AG09309 (cell line): Measurements from ENCODE around the gene EGR1.

Experiments
- DNase-seq: peaks from one replicate; pipeline ENCODE4 v3.0.0-alpha.2; 2010; ENCODE audit warnings: low read depth
- H3K4me3 ChIP-seq: 2 replicates; pipeline ENCODE4 v1.5.1; 2011; ENCODE audit warnings: mild to moderate bottlenecking, low read depth, low read length, moderate library complexity; ENCODE audit not compliant: control insufficient read depth
- TF ChIP-seq, protein P1 (sequence below): IDR thresholded peaks from 2 replicates; pipeline ENCODE4 v1.5.1; 2011; ENCODE audit warnings: mild to moderate bottlenecking, low read depth, low read length, inconsistent platforms; ENCODE audit not compliant: insufficient read depth, control insufficient read depth; ENCODE audit errors: missing control alignments

Gene EGR1

DNA sequence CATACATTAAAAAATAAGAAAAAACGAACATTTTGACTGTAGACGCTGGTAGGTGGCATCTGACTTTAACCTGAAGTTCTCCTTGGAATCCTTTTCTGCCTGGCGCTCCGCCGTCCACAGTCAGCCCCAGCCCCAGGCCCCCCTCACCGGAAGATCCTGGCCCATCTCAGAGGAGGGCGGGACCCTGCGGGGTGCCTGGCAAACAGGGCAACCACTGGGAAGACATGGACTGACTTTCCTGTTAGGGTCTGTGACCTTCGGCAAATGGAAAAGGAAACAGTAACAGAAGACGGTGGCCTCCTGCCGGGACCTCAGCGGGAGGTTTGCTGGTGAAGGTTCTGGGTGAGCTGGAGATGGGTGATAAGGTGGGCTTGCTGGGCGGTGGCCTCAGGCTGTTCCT lies 11.7 kb upstream of the EGR1 start:
- H3K4me3 ChIP-seq, result no peak overlapping the region
- TF ChIP-seq, protein P1, sequence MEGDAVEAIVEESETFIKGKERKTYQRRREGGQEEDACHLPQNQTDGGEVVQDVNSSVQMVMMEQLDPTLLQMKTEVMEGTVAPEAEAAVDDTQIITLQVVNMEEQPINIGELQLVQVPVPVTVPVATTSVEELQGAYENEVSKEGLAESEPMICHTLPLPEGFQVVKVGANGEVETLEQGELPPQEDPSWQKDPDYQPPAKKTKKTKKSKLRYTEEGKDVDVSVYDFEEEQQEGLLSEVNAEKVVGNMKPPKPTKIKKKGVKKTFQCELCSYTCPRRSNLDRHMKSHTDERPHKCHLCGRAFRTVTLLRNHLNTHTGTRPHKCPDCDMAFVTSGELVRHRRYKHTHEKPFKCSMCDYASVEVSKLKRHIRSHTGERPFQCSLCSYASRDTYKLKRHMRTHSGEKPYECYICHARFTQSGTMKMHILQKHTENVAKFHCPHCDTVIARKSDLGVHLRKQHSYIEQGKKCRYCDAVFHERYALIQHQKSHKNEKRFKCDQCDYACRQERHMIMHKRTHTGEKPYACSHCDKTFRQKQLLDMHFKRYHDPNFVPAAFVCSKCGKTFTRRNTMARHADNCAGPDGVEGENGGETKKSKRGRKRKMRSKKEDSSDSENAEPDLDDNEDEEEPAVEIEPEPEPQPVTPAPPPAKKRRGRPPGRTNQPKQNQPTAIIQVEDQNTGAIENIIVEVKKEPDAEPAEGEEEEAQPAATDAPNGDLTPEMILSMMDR, result no peak
- DNase-seq, result no peak

DNA sequence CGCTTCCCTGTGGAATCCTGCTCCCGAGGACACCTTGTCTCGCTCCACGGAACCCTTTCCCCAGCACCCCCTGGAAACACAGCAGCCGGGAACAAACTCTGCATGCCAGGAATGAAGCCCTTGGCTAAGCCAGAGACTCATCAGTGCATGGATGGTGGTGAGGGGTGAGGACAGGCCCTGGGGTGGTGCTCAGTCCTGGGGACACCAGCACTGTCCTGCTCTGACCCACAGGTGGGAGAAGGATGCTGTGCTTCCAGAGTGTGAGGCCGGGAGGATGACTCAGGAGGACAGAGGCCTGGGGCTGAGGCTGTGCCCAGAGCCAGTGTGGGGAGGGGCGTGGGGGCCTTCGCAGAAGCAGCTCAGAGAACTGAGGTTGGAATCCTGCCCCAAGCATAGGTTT lies 11.2 kb upstream of the EGR1 start:
- H3K4me3 ChIP-seq, result no peak overlapping the region
- TF ChIP-seq, protein P1, result no peak
- no peak for DNase-seq

DNA sequence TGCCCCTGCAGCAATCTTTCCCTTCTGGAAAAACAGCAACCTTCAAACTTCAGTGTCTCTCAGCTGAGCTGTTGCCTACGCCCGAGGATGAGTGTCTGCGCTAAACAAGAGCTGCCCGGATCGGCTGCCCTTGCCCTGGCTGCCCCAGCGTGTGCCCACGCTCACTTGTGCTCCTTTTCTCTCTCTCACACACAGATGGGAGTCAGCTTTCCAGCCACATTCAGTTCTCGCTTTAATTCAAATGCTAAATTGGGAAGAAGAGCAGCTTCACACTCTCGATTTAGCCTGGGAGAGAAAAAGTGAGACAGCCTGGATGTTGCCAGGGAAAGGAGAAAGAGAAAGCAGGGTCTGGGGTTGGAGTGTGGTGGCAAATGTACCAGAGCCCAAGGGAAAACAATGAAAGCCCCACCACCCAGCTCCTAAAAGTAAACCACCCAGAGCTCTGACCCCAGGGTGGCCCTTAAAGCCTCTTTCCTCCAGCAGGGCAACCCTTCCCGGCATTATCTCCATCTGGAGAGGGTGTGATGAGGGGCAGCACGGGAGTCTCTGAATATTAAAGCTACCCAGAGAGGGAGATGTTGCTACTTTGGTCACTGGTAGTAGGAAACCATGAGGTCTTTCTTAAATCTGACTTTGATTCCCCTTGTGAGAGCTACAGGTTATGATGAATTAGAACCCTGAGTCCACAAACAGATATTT lies 9.9 kb upstream of the EGR1 start:
- DNase-seq, result no peak
- H3K4me3 ChIP-seq, result no peak overlapping the region
- TF ChIP-seq, protein P1, result no peak

DNA sequence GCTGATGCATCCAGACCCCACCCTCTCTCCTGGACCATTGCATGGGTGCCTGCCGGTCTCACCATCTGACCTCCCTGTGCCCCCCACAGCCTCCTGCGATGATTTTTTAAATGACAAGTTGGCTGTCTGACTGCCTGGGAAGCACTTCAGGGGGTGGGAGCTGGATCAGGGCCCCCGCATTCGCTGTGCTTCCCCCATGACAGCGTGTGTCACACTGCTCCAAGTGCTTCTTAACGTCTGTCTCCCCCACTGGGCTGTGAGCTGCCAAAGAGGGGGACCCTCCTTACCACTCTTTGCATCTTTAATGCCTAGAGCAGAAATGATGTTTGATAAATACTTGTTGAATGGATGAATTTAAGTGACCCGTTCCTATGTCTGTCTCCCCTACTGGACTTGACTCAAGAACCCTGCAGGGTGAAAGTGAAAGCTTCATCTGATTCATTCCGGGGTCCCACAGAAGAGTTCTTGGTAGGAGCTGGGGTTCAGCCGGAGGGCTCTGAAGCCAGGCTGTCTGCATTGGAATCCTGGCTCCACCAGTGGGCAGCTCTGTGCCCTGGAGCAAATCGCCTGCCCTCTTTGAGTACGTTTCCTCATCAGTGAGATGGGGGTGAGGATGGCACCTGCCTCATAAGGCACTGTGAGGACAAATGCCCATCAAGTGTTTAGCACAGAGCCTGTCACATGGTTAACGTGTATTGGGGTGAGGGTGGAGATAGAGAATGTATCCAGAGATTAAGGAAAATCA lies 7.6 kb upstream of the EGR1 start:
- TF ChIP-seq, protein P1, result no peak
- H3K4me3 ChIP-seq, result no peak overlapping the region
- no peak for DNase-seq

DNA sequence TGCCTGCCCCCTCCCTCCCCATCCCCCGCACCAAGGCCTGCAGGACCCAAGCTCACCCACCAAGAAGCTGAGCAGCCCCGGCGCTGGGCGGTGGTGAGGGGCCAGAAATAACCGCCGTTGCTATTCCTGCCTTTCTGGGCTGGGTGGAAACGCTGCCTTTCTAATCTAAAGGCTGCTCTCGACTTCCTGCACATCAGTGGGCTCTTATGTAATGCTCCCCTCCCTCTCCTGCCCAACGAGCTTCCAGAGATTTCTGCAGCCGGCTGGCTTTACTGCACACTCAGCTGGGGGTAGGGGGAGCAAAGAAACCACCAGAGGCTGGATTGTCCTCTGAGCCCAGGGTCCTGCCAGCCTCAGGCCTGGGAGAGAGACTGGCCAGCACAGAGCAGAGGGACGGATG lies 6.9 kb upstream of the EGR1 start:
- H3K4me3 ChIP-seq, result no peak overlapping the region
- no peak for DNase-seq
- TF ChIP-seq, protein P1, result no peak

DNA sequence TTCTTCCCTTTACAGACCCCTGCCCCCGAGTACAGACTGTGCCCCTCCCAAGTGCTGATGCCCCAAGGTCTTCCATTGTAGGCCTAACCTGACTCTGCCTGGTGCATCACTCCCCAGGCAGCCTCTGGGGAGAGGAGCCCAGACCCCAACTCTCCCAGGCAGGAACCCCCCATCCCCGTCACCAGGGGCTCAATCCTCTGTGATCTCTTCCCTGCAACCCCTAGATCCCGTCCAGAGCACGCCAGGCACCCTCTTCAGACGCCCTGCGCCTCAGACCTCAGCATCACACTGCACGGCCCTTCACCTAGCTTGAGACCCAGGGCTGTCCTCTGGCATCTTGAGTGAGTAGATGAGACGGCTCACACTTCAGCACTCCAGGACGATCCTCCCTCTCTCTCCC lies 6.4 kb upstream of the EGR1 start:
- DNase-seq, result no peak
- TF ChIP-seq, protein P1, result no peak
- H3K4me3 ChIP-seq, result no peak overlapping the region
